HepG2 (cell line): Measurements from ENCODE around the gene BORCS5. TPM values are rescaled to one million over a fixed set of nuclear protein-coding genes. Genes with fewer than 3 reads are reported as not detected.

Experiments
- ATAC-seq: fragments of 200-7000 bp; cut with Tn5 transposase; 3 replicates; pipeline ENCODE4 v1.9.1; 2020; ENCODE audit warnings: mild to moderate bottlenecking, moderate library complexity
- BruUV-seq: library from RNA; stranded (reverse); fragments of 400-500 nt; replicated peaks from 2 replicates; lab custom pipeline; 2021; lab: Mats Ljungman, UMichigan
- CTCF ChIA-PET: fragments of 300-600 bp; formaldehyde crosslinking; extraction: SDS; loops from one replicate; lab custom pipeline; 2021; ENCODE audit warnings: low total read pairs, inconsistent platforms, low intra/inter-chr PET ratio; lab: Yijun Ruan, JAX
- POLR2A ChIA-PET: fragments of 350-600 bp; sonication (Branson Sonifier 250); formaldehyde crosslinking; loops from one replicate; lab custom pipeline; 2020; ENCODE audit warnings: antibody characterized with exemption, inconsistent platforms; lab: Yijun Ruan, JAX
- DNase-seq: peaks from one replicate; pipeline ENCODE4 v3.0.0-alpha.2; 2015; ENCODE audit warnings: low spot score
- FAIRE-seq: peaks from 3 replicates; lab custom pipeline; 2011; peaks lifted over from hg19 to GRCh38; lab: Jason Lieb, UNC
- H2AFZ ChIP-seq: one replicate; pipeline ENCODE4 v1.6.1; 2011; ENCODE audit warnings: low read length, inconsistent platforms
- H3K27ac ChIP-seq: fragments of 300-600 bp; 3 replicates; pipeline ENCODE4 v1.8.0; 2011; ENCODE audit warnings: mixed run types, mild to moderate bottlenecking, mixed read lengths, low read length, inconsistent platforms; ENCODE audit not compliant: insufficient read depth; ENCODE audit errors: extremely low read length
- H3K27me3 ChIP-seq, 2 experiments: fragments of 200-600 bp in 1 of 2; 2 replicates in 1 of 2; 3 replicates in 1 of 2; pipeline versions ENCODE4 v1.6.0 to v1.8.0; 2011; ENCODE audit warnings: low read length in 2 of 2, mild to moderate bottlenecking in 2 of 2, moderate library complexity in 2 of 2, inconsistent platforms in 1 of 2; ENCODE audit not compliant: insufficient read depth in 2 of 2, control insufficient read depth in 1 of 2
- H3K36me3 ChIP-seq, 2 experiments: fragments of 200-600 bp in 1 of 2; replicated peaks in 1 of 2; 2 replicates in 1 of 2; 3 replicates in 1 of 2; pipeline versions ENCODE4 v1.5.1 to v1.8.0; 2011; ENCODE audit warnings: low read length in 2 of 2, inconsistent platforms in 1 of 2; ENCODE audit not compliant: insufficient read depth in 2 of 2, control insufficient read depth in 1 of 2
- H3K4me1 ChIP-seq: 2 replicates; pipeline ENCODE4 v1.5.1; 2012; ENCODE audit warnings: low read length, inconsistent platforms; ENCODE audit not compliant: insufficient read depth
- H3K4me2 ChIP-seq: 2 replicates; pipeline ENCODE4 v1.6.0; 2011; ENCODE audit warnings: low read depth, low read length, inconsistent platforms
- H3K4me3 ChIP-seq, 3 experiments: fragments of 200-600 bp in 1 of 3; sonication (generic), shearing (Covaris generic) in 1 of 3; replicated peaks in 1 of 3; 2 replicates each; pipeline ENCODE4 v1.5.1; 2011 to 2016; ENCODE audit warnings: low read length in 3 of 3, inconsistent platforms in 2 of 3, low read depth in 2 of 3, mild to moderate bottlenecking in 2 of 3, control low read depth in 1 of 3, mixed read lengths in 1 of 3; ENCODE audit not compliant: insufficient read depth in 1 of 3
- H3K79me2 ChIP-seq: one replicate; pipeline ENCODE4 v1.6.1; 2011; ENCODE audit warnings: low read length, inconsistent platforms; ENCODE audit not compliant: insufficient read depth
- H3K9ac ChIP-seq: 2 replicates; pipeline ENCODE4 v1.6.0; 2011; ENCODE audit warnings: mild to moderate bottlenecking, low read depth, low read length, inconsistent platforms; ENCODE audit not compliant: insufficient read depth
- H3K9me3 ChIP-seq: 2 replicates; pipeline ENCODE4 v1.5.1; 2012; ENCODE audit warnings: mild to moderate bottlenecking, low read length
- H4K20me1 ChIP-seq: 2 replicates; pipeline ENCODE4 v1.6.0; 2011; ENCODE audit warnings: inconsistent platforms, mild to moderate bottlenecking, low read length, moderate library complexity; ENCODE audit not compliant: insufficient read depth
- FOSL2 ChIP-seq: sonication (generic); formaldehyde crosslinking; IDR thresholded peaks from 2 replicates; pipeline ENCODE4 v1.4.0; 2020; ENCODE audit warnings: missing genetic modification reagents
- FOXJ3 ChIP-seq: sonication (generic); formaldehyde crosslinking; IDR thresholded peaks from 2 replicates; pipeline ENCODE4 v1.4.0; 2020; ENCODE audit warnings: missing genetic modification reagents, mild to moderate bottlenecking, borderline replicate concordance
- FOXO1 ChIP-seq: sonication (generic); formaldehyde crosslinking; IDR thresholded peaks from 2 replicates; pipeline ENCODE4 v1.4.0; 2020; ENCODE audit warnings: missing genetic modification reagents
- GATAD2A ChIP-seq: IDR thresholded peaks from 2 replicates; pipeline ENCODE4 v1.6.1; 2016
- HMG20A ChIP-seq: IDR thresholded peaks from 2 replicates; pipeline ENCODE4 v1.6.1; 2016; ENCODE audit warnings: borderline replicate concordance
- HOXA3 ChIP-seq: sonication (generic); formaldehyde crosslinking; IDR thresholded peaks from 2 replicates; pipeline ENCODE4 v1.5.0; 2020; ENCODE audit warnings: missing genetic modification reagents
- IRF1 ChIP-seq: sonication (generic); formaldehyde crosslinking; IDR thresholded peaks from 2 replicates; pipeline ENCODE4 v1.4.0; 2020; ENCODE audit warnings: low read depth, mild to moderate bottlenecking, missing genetic modification reagents
- NFE2L2 ChIP-seq: fragments of 150-350 bp; IDR thresholded peaks from 2 replicates; pipeline ENCODE4 v1.6.1; 2014; ENCODE audit warnings: low read length
- NFIB ChIP-seq: sonication (generic); formaldehyde crosslinking; IDR thresholded peaks from 2 replicates; pipeline ENCODE4 v1.9.0; 2021; ENCODE audit warnings: missing genetic modification reagents, mild to moderate bottlenecking, borderline replicate concordance
- PAXIP1 ChIP-seq: sonication (generic); formaldehyde crosslinking; conservative IDR thresholded peaks from 2 replicates; pipeline ENCODE4 v1.4.0; 2020; ENCODE audit warnings: mild to moderate bottlenecking, missing genetic modification reagents, moderate library complexity
- SALL1 ChIP-seq: sonication (generic); formaldehyde crosslinking; IDR thresholded peaks from 2 replicates; pipeline ENCODE4 v1.8.0; 2022; ENCODE audit warnings: mild to moderate bottlenecking, missing genetic modification reagents
- SNAI1 ChIP-seq: sonication (generic); formaldehyde crosslinking; IDR thresholded peaks from 2 replicates; pipeline ENCODE4 v1.5.0; 2020; ENCODE audit warnings: mild to moderate bottlenecking, missing genetic modification reagents, borderline replicate concordance
- SOX13 ChIP-seq, 3 experiments: fragments of 450-650 bp in 1 of 3; sonication (generic) in 1 of 3; formaldehyde crosslinking in 1 of 3; IDR thresholded peaks in 2 of 3; conservative IDR thresholded peaks in 1 of 3; 2 replicates each; pipeline versions ENCODE4 v1.5.0 to v1.6.1; 2016 to 2020; ENCODE audit warnings: antibody characterized with exemption in 1 of 3, mild to moderate bottlenecking in 1 of 3, missing compliant biosample characterization in 1 of 3, missing genetic modification reagents in 1 of 3, moderate library complexity in 1 of 3
- TBX2 ChIP-seq: sonication (generic); formaldehyde crosslinking; IDR thresholded peaks from 2 replicates; pipeline ENCODE4 v1.5.0; 2020; ENCODE audit warnings: missing genetic modification reagents, mild to moderate bottlenecking, borderline replicate concordance
- ZBTB38 ChIP-seq: sonication (generic); formaldehyde crosslinking; IDR thresholded peaks from 2 replicates; pipeline ENCODE4 v1.5.1; 2020; ENCODE audit warnings: mild to moderate bottlenecking, missing genetic modification reagents
- ZFP82 ChIP-seq: sonication (generic); formaldehyde crosslinking; IDR thresholded peaks from 2 replicates; pipeline ENCODE4 v1.5.1; 2020; ENCODE audit warnings: mild to moderate bottlenecking, missing genetic modification reagents, borderline replicate concordance
- ZMYM4 ChIP-seq: sonication (generic); formaldehyde crosslinking; IDR thresholded peaks from 2 replicates; pipeline ENCODE4 v1.8.1; 2023; ENCODE audit warnings: mild to moderate bottlenecking, missing genetic modification reagents
- ZNF326 ChIP-seq: sonication (generic); formaldehyde crosslinking; IDR thresholded peaks from 2 replicates; pipeline ENCODE4 v1.4.0; 2020; ENCODE audit warnings: missing genetic modification reagents, borderline replicate concordance
- ZNF749 ChIP-seq: sonication (generic); formaldehyde crosslinking; IDR thresholded peaks from 2 replicates; pipeline ENCODE4 v1.8.0; 2022; ENCODE audit warnings: mild to moderate bottlenecking, missing genetic modification reagents, moderate library complexity, borderline replicate concordance
- WGBS: methylation state at CpG from one replicate; pipeline ENCODE4 v1.1.6; 2017; ENCODE audit warnings: low lambda C conversion rate; 5-methylcytosine and 5-hydroxymethylcytosine counted together
- in situ Hi-C: cut with HindIII; loops from 2 replicates; pipeline ENCODE4 v1.10.0; 2017; ENCODE audit warnings: low pct_unique_long_range_greater_than_20kb; ENCODE audit not compliant: extremely low pct_ligation_motif_present
- intact Hi-C: fragments of 100-400 bp; cut with micrococcal nuclease; formaldehyde crosslinking; loops from one replicate; pipeline ENCODE4 v1.10.0; 2022; ENCODE audit not compliant: unreplicated experiment
- polyA plus RNA-seq, 8 experiments: library from polyadenylated mRNA; depleted of rRNA in 3 of 8; stranded (reverse) in 7 of 8; unstranded in 1 of 8; fragments of >200 nt; fragmentation: Illumina TruSeq in 4 of 8; extraction: Trizol in 4 of 8; gene quantifications; 2 replicates each; pipeline versions ENCODE4 v1.2.1 to v1.2.3, GENCODE V29; 2011 to 2016; ENCODE audit warnings: low read depth in 4 of 8, missing spikeins in 1 of 8, mixed read lengths in 1 of 8; ENCODE audit not compliant: insufficient read depth in 1 of 8
- total RNA-seq, 5 experiments: library from RNA; depleted of rRNA; stranded (reverse); fragments of >200 nt; fragmentation: Illumina TruSeq; extraction: Trizol; gene quantifications; 2 replicates each; pipeline ENCODE4 v1.2.3, GENCODE V29; 2016; ENCODE audit warnings: low read depth in 1 of 5
- TF ChIP-seq, protein P1 (sequence below): sonication (generic); formaldehyde crosslinking; IDR thresholded peaks from 2 replicates; pipeline ENCODE4 v1.4.0; 2020; ENCODE audit warnings: mild to moderate bottlenecking, missing genetic modification reagents

The BORCS5 gene
- total and polyA plus RNA-seq, 2 of the 13 experiments (the other 11 are each of a cell fraction or from before 2014, with no cell fraction given), result 3.9 to 4.7 TPM

- H3K79me2 ChIP-seq, result peaks cover 10% of the 10 kb centered on the region
- H3K27me3 ChIP-seq, result no peaks in the 10 kb centered on the region
- FAIRE-seq (peak; percentile 40), ATAC-seq (peak; percentile 60), DNase-seq (peak; percentile 77)
- H3K4me1 ChIP-seq, result peaks cover 63% of the 10 kb centered on the region
- ChIA-PET POLR2A (interaction anchor here (1.0 kb wide), 1 partner anchor 48 kb away, joined by 3 read pairs; no protein-coding TSS in a partner anchor), CTCF (no interaction called here)
- intact Hi-C loops, result no loop called here
- H3K27ac ChIP-seq, result peak overlapping the region; percentile 96
- H4K20me1 ChIP-seq, result no peaks in the 10 kb centered on the region
- H2AFZ ChIP-seq, result no peak overlapping the region
- BruUV-seq, result no TSS peak
- no peaks in the 10 kb centered on the region for H3K9me3 ChIP-seq
- no peak overlapping the region; a peak in 1 of 6 replicates for H3K4me3 ChIP-seq
- in situ Hi-C loops, result no loop called here
- H3K4me2 ChIP-seq, result peak overlapping the region; percentile 62
- WGBS, result 8% methylated on average over 4 of the region's 5 CpGs
- H3K36me3 ChIP-seq, result no peaks in the 10 kb centered on the region; a peak in 1 of 5 replicates
- H3K9ac ChIP-seq, result peak overlapping the region; percentile 41
- TF ChIP-seq ZFP82 (CRISPR knock-in tag) (no peak), NFE2L2 (peak; percentile 51; the same call in 1 of the 2 replicates), FOXJ3 (CRISPR knock-in tag) (0 out of 2 replicates have a peak, but pooled peaks have one; percentile 39), HOXA3 (peak; percentile 34; the same call in 1 of the 2 replicates), ZMYM4 (CRISPR knock-in tag) (0 out of 2 replicates have a peak, but pooled peaks have one; percentile 28), TBX2 (CRISPR knock-in tag) (no peak), FOXO1 (peak; percentile 41; the same call in 1 of the 2 replicates), GATAD2A (CRISPR knock-in tag) (peak; percentile 76), SOX13 (IDR thresholded peaks at IDR 0.05) (no peak), SOX13 (CRISPR knock-in tag; conservative IDR thresholded peaks at IDR 0.05 in 1 of 2, IDR thresholded peaks at IDR 0.05 in 1 of 2) (peak in 1 of 2 experiments; percentile 37; a peak in 1 of 4 replicates), ZNF326 (CRISPR knock-in tag) (no peak), ZBTB38 (CRISPR knock-in tag) (0 out of 2 replicates have a peak, but pooled peaks have one; percentile 45), ZNF749 (no peak), PAXIP1 (peak; percentile 53), NFIB (CRISPR knock-in tag) (no peak), IRF1 (CRISPR knock-in tag) (no peak), SNAI1 (CRISPR knock-in tag) (no peak), FOSL2 (CRISPR knock-in tag) (peak; percentile 29), HMG20A (0 out of 2 replicates have a peak, but pooled peaks have one; percentile 43), SALL1 (CRISPR knock-in tag) (peak; percentile 37)
- TF ChIP-seq, protein P1, sequence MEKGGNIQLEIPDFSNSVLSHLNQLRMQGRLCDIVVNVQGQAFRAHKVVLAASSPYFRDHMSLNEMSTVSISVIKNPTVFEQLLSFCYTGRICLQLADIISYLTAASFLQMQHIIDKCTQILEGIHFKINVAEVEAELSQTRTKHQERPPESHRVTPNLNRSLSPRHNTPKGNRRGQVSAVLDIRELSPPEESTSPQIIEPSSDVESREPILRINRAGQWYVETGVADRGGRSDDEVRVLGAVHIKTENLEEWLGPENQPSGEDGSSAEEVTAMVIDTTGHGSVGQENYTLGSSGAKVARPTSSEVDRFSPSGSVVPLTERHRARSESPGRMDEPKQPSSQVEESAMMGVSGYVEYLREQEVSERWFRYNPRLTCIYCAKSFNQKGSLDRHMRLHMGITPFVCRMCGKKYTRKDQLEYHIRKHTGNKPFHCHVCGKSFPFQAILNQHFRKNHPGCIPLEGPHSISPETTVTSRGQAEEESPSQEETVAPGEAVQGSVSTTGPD (CRISPR knock-in tag), result peak; percentile 93
Measured at GRCh38 chr12:12405882-12406281, 49.0 kb downstream of the BORCS5 start.
